Right lobe of liver (tissue), 4 donors: ENCODE measurements around the gene APC2.

Experiments
- POLR2A ChIP-seq: fragments of 450-650 bp; IDR thresholded peaks from one replicate; pipeline ENCODE4 v1.6.1; 2017; ENCODE audit warnings: antibody characterized with exemption, mild to moderate bottlenecking
- TF ChIP-seq, protein P1 (sequence below), 4 donors: fragments of 200-600 bp in 3 of 4; fragments of 450-650 bp in 1 of 4; IDR thresholded peaks; one replicate each; pipeline versions ENCODE4 v1.5.1 to v1.8.0; 2016 to 2022; ENCODE audit warnings: antibody characterized with exemption in 4 of 4, mild to moderate bottlenecking in 2 of 4
- donor health status: DM: no; HTN: no; CAD: no.
- donor health status: DM: no; HTN: no; CAD: no.
- donor health status: DM: no; HTN: yes; CAD: no.

DNA sequence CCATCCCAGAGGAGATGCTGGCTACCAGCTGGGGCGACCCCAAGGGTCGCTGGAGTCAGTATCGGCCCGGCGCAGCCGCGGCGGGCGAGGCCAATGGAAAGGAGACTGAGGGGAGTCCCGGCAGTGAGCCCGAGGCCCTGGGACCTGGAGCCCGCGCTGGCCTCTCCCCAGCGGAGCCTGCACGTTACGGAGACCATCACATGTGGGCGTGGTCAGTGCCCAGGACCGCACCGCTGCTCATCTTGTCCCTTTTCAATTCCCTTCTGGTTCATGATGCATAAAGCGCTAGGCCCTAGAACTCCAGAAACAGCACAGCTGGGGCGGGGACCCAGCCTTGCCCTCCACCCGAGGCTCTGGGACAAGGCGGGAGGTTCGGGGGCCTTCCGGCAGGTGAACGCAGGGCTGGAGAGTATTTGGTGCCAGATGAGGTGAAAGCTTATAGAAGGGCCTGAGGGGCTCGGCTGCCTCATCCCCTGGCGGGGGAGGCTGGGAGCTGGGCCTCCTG, 21.1 kb downstream of the APC2 start:
- TF ChIP-seq, protein P1, sequence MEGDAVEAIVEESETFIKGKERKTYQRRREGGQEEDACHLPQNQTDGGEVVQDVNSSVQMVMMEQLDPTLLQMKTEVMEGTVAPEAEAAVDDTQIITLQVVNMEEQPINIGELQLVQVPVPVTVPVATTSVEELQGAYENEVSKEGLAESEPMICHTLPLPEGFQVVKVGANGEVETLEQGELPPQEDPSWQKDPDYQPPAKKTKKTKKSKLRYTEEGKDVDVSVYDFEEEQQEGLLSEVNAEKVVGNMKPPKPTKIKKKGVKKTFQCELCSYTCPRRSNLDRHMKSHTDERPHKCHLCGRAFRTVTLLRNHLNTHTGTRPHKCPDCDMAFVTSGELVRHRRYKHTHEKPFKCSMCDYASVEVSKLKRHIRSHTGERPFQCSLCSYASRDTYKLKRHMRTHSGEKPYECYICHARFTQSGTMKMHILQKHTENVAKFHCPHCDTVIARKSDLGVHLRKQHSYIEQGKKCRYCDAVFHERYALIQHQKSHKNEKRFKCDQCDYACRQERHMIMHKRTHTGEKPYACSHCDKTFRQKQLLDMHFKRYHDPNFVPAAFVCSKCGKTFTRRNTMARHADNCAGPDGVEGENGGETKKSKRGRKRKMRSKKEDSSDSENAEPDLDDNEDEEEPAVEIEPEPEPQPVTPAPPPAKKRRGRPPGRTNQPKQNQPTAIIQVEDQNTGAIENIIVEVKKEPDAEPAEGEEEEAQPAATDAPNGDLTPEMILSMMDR (IDR thresholded peaks at IDR 0.05), result no peak
- TF ChIP-seq POLR2A, result no peak
